Measurements from ENCODE around the gene PTGDS. TPM values are rescaled to one million over a fixed set of nuclear protein-coding genes. Genes with fewer than 3 reads are reported as not detected.

The PTGDS gene
- total and polyA plus RNA-seq, 2 donors (not counting 1 experiment from before 2014, with no cell fraction given), result 0.13 TPM; not detected in 1

GRCh38 chr9:136936645-136937170, 40.6 kb upstream of the PTGDS start:
- Histone ChIP-seq H3K79me2 (ENCODE audit: control insufficient read depth, insufficient read depth, low read length) (peaks cover 2% of the 10 kb centered on the region), H4K20me1 (ENCODE audit: control insufficient read depth, insufficient read depth, low read length, poor library complexity, severe bottlenecking) (peaks cover 51% of the 10 kb centered on the region), H3K4me3 (ENCODE audit: control extremely low read depth in 1 of 5, extremely low read depth in 1 of 5, insufficient read depth in 1 of 5, low read depth in 2 of 5, low read length in 4 of 5) (no peak overlapping the region), H3K27ac (ENCODE audit: low read length in 2 of 2) (no peak overlapping the region), H3K4me1 (ENCODE audit: control insufficient read depth in 2 of 2, insufficient read depth in 2 of 2, low read length in 2 of 2) (no peaks in the 10 kb centered on the region), H3K9me3 (ENCODE audit: control extremely low read depth in 1 of 3, control insufficient read depth in 2 of 3, insufficient read depth in 1 of 3, low read length in 2 of 3) (no peaks in the 10 kb centered on the region), H3K27me3 (replicated peaks in 1 of 4; ENCODE audit: control extremely low read depth in 1 of 4, control insufficient read depth in 3 of 4, insufficient read depth in 4 of 4, low read length in 3 of 4) (no peaks in the 10 kb centered on the region), H3K36me3 (replicated peaks in 1 of 2; ENCODE audit: control extremely low read depth in 1 of 2, control insufficient read depth in 1 of 2, extremely low read depth in 1 of 2, insufficient read depth in 2 of 2, low read length in 1 of 2) (peaks cover 2 to 22% of the 10 kb centered on the region in 2 experiments), H3K9ac (ENCODE audit: low read length) (no peak overlapping the region), H3K4me2 (replicated peaks; ENCODE audit: low read depth, low read length, poor library complexity, severe bottlenecking) (no peak overlapping the region), H2AFZ (ENCODE audit: insufficient read depth, low read depth, low read length, poor library complexity, severe bottlenecking) (no peak overlapping the region)
- Mint-ChIP-seq H3K9me3 (ENCODE audit: insufficient read depth) (no peaks in the 10 kb centered on the region), H3K27ac (no peak overlapping the region), H3K27me3 (no peaks in the 10 kb centered on the region), H3K4me1 (no peaks in the 10 kb centered on the region), H3K4me3 (no peak overlapping the region)
- ChIA-PET CTCF (interaction anchor here (1.2 to 1.7 kb wide), 5 partner anchors 12 to 130 kb away, joined by 3 to 5 read pairs (median 3); no protein-coding TSS in a partner anchor), POLR2A (no interaction called here)
- intact Hi-C loops (cut with micrococcal nuclease), result no loop called here
- TF ChIP-seq EZH2 (IDR thresholded peaks at IDR 0.05; ENCODE audit: borderline replicate concordance, insufficient read depth, low read depth, low read length, poor library complexity, severe bottlenecking), result no peak
- TF ChIP-seq, protein P1, sequence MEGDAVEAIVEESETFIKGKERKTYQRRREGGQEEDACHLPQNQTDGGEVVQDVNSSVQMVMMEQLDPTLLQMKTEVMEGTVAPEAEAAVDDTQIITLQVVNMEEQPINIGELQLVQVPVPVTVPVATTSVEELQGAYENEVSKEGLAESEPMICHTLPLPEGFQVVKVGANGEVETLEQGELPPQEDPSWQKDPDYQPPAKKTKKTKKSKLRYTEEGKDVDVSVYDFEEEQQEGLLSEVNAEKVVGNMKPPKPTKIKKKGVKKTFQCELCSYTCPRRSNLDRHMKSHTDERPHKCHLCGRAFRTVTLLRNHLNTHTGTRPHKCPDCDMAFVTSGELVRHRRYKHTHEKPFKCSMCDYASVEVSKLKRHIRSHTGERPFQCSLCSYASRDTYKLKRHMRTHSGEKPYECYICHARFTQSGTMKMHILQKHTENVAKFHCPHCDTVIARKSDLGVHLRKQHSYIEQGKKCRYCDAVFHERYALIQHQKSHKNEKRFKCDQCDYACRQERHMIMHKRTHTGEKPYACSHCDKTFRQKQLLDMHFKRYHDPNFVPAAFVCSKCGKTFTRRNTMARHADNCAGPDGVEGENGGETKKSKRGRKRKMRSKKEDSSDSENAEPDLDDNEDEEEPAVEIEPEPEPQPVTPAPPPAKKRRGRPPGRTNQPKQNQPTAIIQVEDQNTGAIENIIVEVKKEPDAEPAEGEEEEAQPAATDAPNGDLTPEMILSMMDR (IDR thresholded peaks at IDR 0.05), result no peak
- no peak for DNase-seq
- no peak for ATAC-seq (ENCODE audit: low read depth)
- WGBS (ENCODE audit: insufficient coverage), result 98% methylated on average over 6 of the region's 8 CpGs

GRCh38 chr9:136937186-136938001, 39.9 kb upstream of the PTGDS start:
- intact Hi-C loops (cut with micrococcal nuclease), result no loop called here
- no peaks in the 10 kb centered on the region for H3K4me1 ChIP-seq (ENCODE audit: control insufficient read depth in 2 of 2, insufficient read depth in 2 of 2, low read length in 2 of 2)
- Mint-ChIP-seq H3K9me3 (ENCODE audit: insufficient read depth) (no peaks in the 10 kb centered on the region), H3K4me1 (peaks cover 2% of the 10 kb centered on the region), H3K4me3 (no peak overlapping the region), H3K27me3 (no peaks in the 10 kb centered on the region), H3K27ac (no peak overlapping the region)
- CTCF ChIA-PET, result interaction anchor here (0.7 to 1.7 kb wide), 6 partner anchors 11 to 130 kb away, joined by 3 to 5 read pairs (median 3); no protein-coding TSS in a partner anchor
- POLR2A ChIA-PET, result interaction anchor here (0.7 kb wide), 1 partner anchor 327 kb away, joined by 4 read pairs; no protein-coding TSS in a partner anchor
- H3K9ac ChIP-seq (ENCODE audit: low read length), result no peak overlapping the region
- ATAC-seq (ENCODE audit: low read depth) (no peak), DNase-seq (no peak)
- 92% methylated on average over 15 of the region's 15 CpGs for WGBS (ENCODE audit: insufficient coverage)
- H4K20me1 ChIP-seq (ENCODE audit: control insufficient read depth, insufficient read depth, low read length, poor library complexity, severe bottlenecking), result peaks cover 58% of the 10 kb centered on the region
- H2AFZ ChIP-seq (ENCODE audit: insufficient read depth, low read depth, low read length, poor library complexity, severe bottlenecking), result no peak overlapping the region
- H3K27me3 ChIP-seq (replicated peaks in 1 of 4; ENCODE audit: control extremely low read depth in 1 of 4, control insufficient read depth in 3 of 4, insufficient read depth in 4 of 4, low read length in 3 of 4), result no peaks in the 10 kb centered on the region
- H3K36me3 ChIP-seq (replicated peaks in 1 of 2; ENCODE audit: control extremely low read depth in 1 of 2, control insufficient read depth in 1 of 2, extremely low read depth in 1 of 2, insufficient read depth in 2 of 2, low read length in 1 of 2), result peaks cover 2 to 28% of the 10 kb centered on the region in 2 experiments
- H3K4me3 ChIP-seq (ENCODE audit: control extremely low read depth in 1 of 5, extremely low read depth in 1 of 5, insufficient read depth in 1 of 5, low read depth in 2 of 5, low read length in 4 of 5), result no peak overlapping the region
- no peak overlapping the region for H3K27ac ChIP-seq (ENCODE audit: low read length in 2 of 2)
- no peak overlapping the region for H3K4me2 ChIP-seq (replicated peaks; ENCODE audit: low read depth, low read length, poor library complexity, severe bottlenecking)
- no peaks in the 10 kb centered on the region for H3K9me3 ChIP-seq (ENCODE audit: control extremely low read depth in 1 of 3, control insufficient read depth in 2 of 3, insufficient read depth in 1 of 3, low read length in 2 of 3)
- peaks cover 8% of the 10 kb centered on the region for H3K79me2 ChIP-seq (ENCODE audit: control insufficient read depth, insufficient read depth, low read length)
- no peak for TF ChIP-seq EZH2 (IDR thresholded peaks at IDR 0.05; ENCODE audit: borderline replicate concordance, insufficient read depth, low read depth, low read length, poor library complexity, severe bottlenecking)
- TF ChIP-seq, protein P1 (IDR thresholded peaks at IDR 0.05), result no peak

Data from B cell (primary cell).